Tibial nerve (tissue), 4 donors: Measurements from ENCODE around the gene RPTOR. TPM values are rescaled to one million over a fixed set of nuclear protein-coding genes. Genes with fewer than 3 reads are reported as not detected.
"Not testable (repeated sequence)": the region's sequence is repeated elsewhere in the genome, so short reads cannot be mapped to it uniquely, and the experiment has no call there.

Source experiments
- DNase-seq, 2 donors: peaks; one replicate each; pipeline ENCODE4 v3.0.0-alpha.2; 2019; ENCODE audit warnings: low spot score in 2 of 2
- H3K27ac ChIP-seq, 4 donors: fragments of 200-600 bp; sonication (generic) in 3 of 4; one replicate each; pipeline ENCODE4 v1.5.1; 2017 to 2019; ENCODE audit warnings: mild to moderate bottlenecking in 1 of 4
- H3K27me3 ChIP-seq, 2 donors: fragments of 200-600 bp; sonication (generic) in 1 of 2; one replicate each; pipeline versions ENCODE4 v1.5.1 to v1.6.0; 2017 to 2019
- H3K36me3 ChIP-seq, 3 donors: fragments of 200-600 bp; sonication (generic); one replicate each; pipeline ENCODE4 v1.5.1; 2018 to 2019
- H3K4me1 ChIP-seq, 4 donors: fragments of 200-600 bp; sonication (generic) in 3 of 4; one replicate each; pipeline ENCODE4 v1.5.1; 2017 to 2019
- H3K4me3 ChIP-seq, 4 donors: fragments of 200-600 bp; sonication (generic) in 3 of 4; one replicate each; pipeline ENCODE4 v1.5.1; 2017 to 2019; ENCODE audit warnings: mild to moderate bottlenecking in 1 of 4, moderate library complexity in 1 of 4
- H3K9me3 ChIP-seq, 4 donors: fragments of 200-600 bp; sonication (generic) in 3 of 4; one replicate each; pipeline ENCODE4 v1.5.1; 2017 to 2019
- CTCF ChIP-seq, 5 experiments: fragments of 200-600 bp in 3 of 5; fragments of 450-650 bp in 2 of 5; sonication (generic) in 3 of 5; IDR thresholded peaks; one replicate each; pipeline ENCODE4 v1.5.1; 2016 to 2019; ENCODE audit warnings: antibody characterized with exemption in 5 of 5, mild to moderate bottlenecking in 3 of 5, moderate library complexity in 2 of 5
- EP300 ChIP-seq, 2 donors: sonication (generic); formaldehyde crosslinking; IDR thresholded peaks; one replicate each; pipeline ENCODE4 v1.6.1; 2017; ENCODE audit warnings: antibody characterized with exemption in 2 of 2, mild to moderate bottlenecking in 1 of 2
- POLR2A ChIP-seq, 2 donors: fragments of 450-650 bp; IDR thresholded peaks; one replicate each; pipeline ENCODE4 v1.6.1; 2017; ENCODE audit warnings: antibody characterized with exemption in 2 of 2, mild to moderate bottlenecking in 2 of 2, moderate library complexity in 2 of 2
- WGBS, 2 donors: methylation state at CpG; one replicate each; pipeline ENCODE4 v1.1.5; 2018; 5-methylcytosine and 5-hydroxymethylcytosine counted together
- total RNA-seq, 4 donors: library from RNA; depleted of rRNA; stranded (reverse); fragments of >200 nt; gene quantifications; one replicate each; pipeline ENCODE4 v1.1.0, GENCODE V29; 2016

Gene RPTOR
- total RNA-seq, 4 donors from 2014 or later: 34.7 to 56.4 (median 40.1) TPM

- no peak for DNase-seq
- no peak overlapping the region for H3K27ac ChIP-seq
- 59 to 64% methylated on average over 3 of the region's 3 CpGs for whole genome bisulfite sequencing, 2 donors
- TF ChIP-seq POLR2A (IDR thresholded peaks at IDR 0.05): no peak
- TF ChIP-seq CTCF (IDR thresholded peaks at IDR 0.05): no peak
- no peak for TF ChIP-seq EP300 (IDR thresholded peaks at IDR 0.05)
- no peaks in the 10 kb centered on the region for H3K9me3 ChIP-seq
- H3K4me1 ChIP-seq: no peaks in the 10 kb centered on the region
- H3K36me3 ChIP-seq: peaks cover 0 to 14% (median 0%) of the 10 kb centered on the region in 3 donors
- no peaks in the 10 kb centered on the region for H3K27me3 ChIP-seq
- no peak overlapping the region for H3K4me3 ChIP-seq
Measured at GRCh38 chr17:80621997-80622357, 77.3 kb downstream of the RPTOR start.

- peaks cover 0 to 23% (median 0%) of the 10 kb centered on the region in 3 donors for H3K36me3 ChIP-seq
- DNase-seq: no peak
- H3K4me1 ChIP-seq: no peaks in the 10 kb centered on the region
- H3K4me3 ChIP-seq: no peak overlapping the region
- WGBS, 2 donors: 89 to 92% methylated on average over 14 of the region's 14 CpGs
- no peak overlapping the region for H3K27ac ChIP-seq
- TF ChIP-seq POLR2A (IDR thresholded peaks at IDR 0.05) (no peak), CTCF (IDR thresholded peaks at IDR 0.05) (no peak), EP300 (IDR thresholded peaks at IDR 0.05) (no peak)
- H3K9me3 ChIP-seq: no peaks in the 10 kb centered on the region
- no peaks in the 10 kb centered on the region for H3K27me3 ChIP-seq
Measured at GRCh38 chr17:80624864-80625263, 80.2 kb downstream of the RPTOR start.

- no peak overlapping the region for H3K4me3 ChIP-seq
- no peak for DNase-seq
- no peaks in the 10 kb centered on the region for H3K9me3 ChIP-seq
- 87 to 91% methylated on average over 14 of the region's 14 CpGs for WGBS, 2 donors
- no peaks in the 10 kb centered on the region for H3K4me1 ChIP-seq
- no peaks in the 10 kb centered on the region for H3K27me3 ChIP-seq
- TF ChIP-seq EP300 (IDR thresholded peaks at IDR 0.05): no peak
- no peak for TF ChIP-seq CTCF (IDR thresholded peaks at IDR 0.05)
- TF ChIP-seq POLR2A (IDR thresholded peaks at IDR 0.05): no peak
- H3K27ac ChIP-seq: no peak overlapping the region
- peaks cover 0 to 23% (median 0%) of the 10 kb centered on the region in 3 donors for H3K36me3 ChIP-seq
Measured at GRCh38 chr17:80625627-80626026, 81.0 kb downstream of the RPTOR start.

- H3K36me3 ChIP-seq: peaks cover 0 to 26% (median 0%) of the 10 kb centered on the region in 3 donors
- not testable (repeated sequence) for H3K9me3 ChIP-seq, H3K27me3 ChIP-seq, H3K4me3 ChIP-seq, H3K4me1 ChIP-seq, H3K27ac ChIP-seq, DNase-seq
- WGBS, 2 donors: 84 to 98% methylated on average over 7 of the region's 7 CpGs
Measured at GRCh38 chr17:80628881-80629280, 84.2 kb downstream of the RPTOR start.

GRCh38 chr17:80629298-80630028 is 84.8 kb downstream of the RPTOR start:
- Histone ChIP-seq H3K4me1 (no peaks in the 10 kb centered on the region), H3K36me3 (peaks cover 0 to 26% (median 0%) of the 10 kb centered on the region in 3 donors), H3K4me3 (no peak overlapping the region), H3K9me3 (no peaks in the 10 kb centered on the region), H3K27ac (no peak overlapping the region), H3K27me3 (no peaks in the 10 kb centered on the region)
- WGBS, 2 donors: 80 to 86% methylated on average over 13 of the region's 13 CpGs
- DNase-seq: no peak
- TF ChIP-seq EP300 (IDR thresholded peaks at IDR 0.05): no peak
- no peak for TF ChIP-seq CTCF (IDR thresholded peaks at IDR 0.05)
- no peak for TF ChIP-seq POLR2A (IDR thresholded peaks at IDR 0.05)
